B cell (primary cell): Measurements from ENCODE around the gene JAG1. TPM values are rescaled to one million over a fixed set of nuclear protein-coding genes. Genes with fewer than 3 reads are reported as not detected.

Experiments used
- ATAC-seq: fragments of 200-7000 bp; cut with Tn5 transposase; one replicate; pipeline ENCODE4 v1.10.0; 2021; ENCODE audit warnings: low read depth, mild to moderate bottlenecking, moderate number of reproducible peaks, moderate library complexity
- CTCF ChIA-PET: fragments of 350-600 bp; sonication (Branson Sonifier 250); formaldehyde crosslinking; loops from one replicate; lab custom pipeline; 2021; ENCODE audit warnings: antibody characterized with exemption, inconsistent platforms; lab: Charles Lee
- POLR2A ChIA-PET: fragments of 350-600 bp; sonication (Branson Sonifier 250); formaldehyde crosslinking; loops from one replicate; lab custom pipeline; 2021; ENCODE audit warnings: antibody characterized with exemption; lab: Charles Lee
- DNase-seq: peaks from one replicate; pipeline ENCODE4 v3.0.0; 2013
- H2AFZ ChIP-seq: 2 replicates; pipeline ENCODE4 v1.6.1; 2012; ENCODE audit warnings: mild to moderate bottlenecking, low read depth, low read length; ENCODE audit not compliant: insufficient read depth, poor library complexity, severe bottlenecking
- H3K27ac ChIP-seq, 2 donors: 1 replicate in 1 of 2; 2 replicates in 1 of 2; pipeline ENCODE4 v1.5.1; 2012 to 2013; ENCODE audit warnings: low read length in 2 of 2, mild to moderate bottlenecking in 2 of 2, moderate library complexity in 1 of 2
- H3K27me3 ChIP-seq, 4 experiments: fragments of 200-600 bp in 1 of 4; sonication (generic) in 1 of 4; replicated peaks in 1 of 4; 1 replicate in 2 of 4; 2 replicates in 2 of 4; pipeline versions ENCODE4 v1.6.1 to v1.7.0; 2013 to 2016; ENCODE audit warnings: low read length in 3 of 4, mild to moderate bottlenecking in 2 of 4, mixed read lengths in 1 of 4, moderate library complexity in 1 of 4; ENCODE audit not compliant: insufficient read depth in 4 of 4, control insufficient read depth in 3 of 4; ENCODE audit errors: control extremely low read depth in 1 of 4
- H3K36me3 ChIP-seq, 2 experiments: replicated peaks in 1 of 2; 1 replicate in 1 of 2; 2 replicates in 1 of 2; pipeline versions ENCODE4 v1.6.1 to v1.7.1; 2013; ENCODE audit warnings: low read length in 1 of 2; ENCODE audit not compliant: insufficient read depth in 2 of 2, control insufficient read depth in 1 of 2; ENCODE audit errors: control extremely low read depth in 1 of 2, extremely low read depth in 1 of 2
- H3K4me1 ChIP-seq, 2 donors: fragments of 200-600 bp in 1 of 2; sonication (generic) in 1 of 2; 1 replicate in 1 of 2; 2 replicates in 1 of 2; pipeline versions ENCODE4 v1.5.1 to v1.6.1; 2013 to 2017; ENCODE audit warnings: low read length in 2 of 2; ENCODE audit not compliant: control insufficient read depth in 2 of 2, insufficient read depth in 2 of 2
- H3K4me2 ChIP-seq: replicated peaks from 2 replicates; pipeline ENCODE3; 2012; ENCODE audit warnings: mild to moderate bottlenecking, low read depth, low read length; ENCODE audit not compliant: poor library complexity, severe bottlenecking
- H3K4me3 ChIP-seq, 5 experiments: fragments of 200-600 bp in 1 of 5; sonication (generic) in 1 of 5; 1 replicate in 3 of 5; 2 replicates in 2 of 5; pipeline versions ENCODE4 v1.5.1 to v1.7.0; 2011 to 2016; ENCODE audit warnings: low read length in 4 of 5, mild to moderate bottlenecking in 4 of 5, low read depth in 2 of 5, control low read depth in 1 of 5, moderate library complexity in 1 of 5; ENCODE audit not compliant: insufficient read depth in 1 of 5; ENCODE audit errors: control extremely low read depth in 1 of 5, extremely low read depth in 1 of 5
- H3K79me2 ChIP-seq: fragments of 200-600 bp; sonication (generic); one replicate; pipeline ENCODE4 v1.6.0; 2016; ENCODE audit warnings: low read length; ENCODE audit not compliant: control insufficient read depth, insufficient read depth
- H3K9ac ChIP-seq: fragments of 200-600 bp; sonication (generic); 2 replicates; pipeline ENCODE4 v1.6.1; 2017; ENCODE audit warnings: mild to moderate bottlenecking, low read length, moderate library complexity
- H3K9me3 ChIP-seq, 3 donors: one replicate each; pipeline versions ENCODE4 v1.6.1 to v1.7.1; 2013; ENCODE audit warnings: low read length in 2 of 3; ENCODE audit not compliant: control insufficient read depth in 2 of 3, insufficient read depth in 1 of 3; ENCODE audit errors: control extremely low read depth in 1 of 3
- H4K20me1 ChIP-seq: 2 replicates; pipeline ENCODE4 v1.6.0; 2012; ENCODE audit warnings: mild to moderate bottlenecking, low read length; ENCODE audit not compliant: insufficient read depth, control insufficient read depth, poor library complexity, severe bottlenecking
- H3K27ac Mint-ChIP-seq: one replicate; pipeline ENCODE4 v1.8.0; 2021; ENCODE audit warnings: mixed read lengths
- H3K27me3 Mint-ChIP-seq: one replicate; pipeline ENCODE4 v1.8.0; 2021; ENCODE audit warnings: mixed read lengths
- H3K4me1 Mint-ChIP-seq: one replicate; pipeline ENCODE4 v1.8.0; 2021; ENCODE audit warnings: mixed read lengths
- H3K4me3 Mint-ChIP-seq: one replicate; pipeline ENCODE4 v1.8.0; 2021; ENCODE audit warnings: mixed read lengths
- H3K9me3 Mint-ChIP-seq: one replicate; pipeline ENCODE4 v1.8.0; 2022; ENCODE audit warnings: mixed read lengths; ENCODE audit not compliant: insufficient read depth
- EZH2 ChIP-seq: IDR thresholded peaks from 2 replicates; pipeline ENCODE4 v1.6.1; 2012; ENCODE audit warnings: borderline replicate concordance, low read depth, mild to moderate bottlenecking, moderate library complexity, low read length; ENCODE audit not compliant: insufficient read depth, poor library complexity, severe bottlenecking
- WGBS: methylation state at CpG from one replicate; pipeline ENCODE4 v1.1.5; 2013; ENCODE audit warnings: missing lambda C conversion rate; ENCODE audit not compliant: insufficient coverage; 5-methylcytosine and 5-hydroxymethylcytosine counted together
- intact Hi-C: fragments of 100-400 bp; cut with micrococcal nuclease; formaldehyde crosslinking; loops from one replicate; pipeline ENCODE4 v1.10.0; 2022
- polyA plus RNA-seq: library from polyadenylated mRNA; depleted of rRNA; stranded (reverse); fragments of >200 nt; gene quantifications from 2 replicates; pipeline ENCODE4 v1.2.3, GENCODE V29; 2012
- total RNA-seq, 2 donors: library from RNA; stranded (reverse); fragments of 120-200 nt in 1 of 2; gene quantifications; 1 replicate in 1 of 2; 2 replicates in 1 of 2; pipeline versions ENCODE4 v1.2.3 to v1.2.4, GENCODE V29; 2013 to 2022
- TF ChIP-seq, protein P1 (sequence below): fragments of 200-600 bp; IDR thresholded peaks from one replicate; pipeline ENCODE4 v1.8.0; 2022; ENCODE audit warnings: antibody characterized with exemption, mild to moderate bottlenecking

JAG1 gene
- total and polyA plus RNA-seq, 2 donors (not counting 1 experiment from before 2014, with no cell fraction given) = not detected

DNA sequence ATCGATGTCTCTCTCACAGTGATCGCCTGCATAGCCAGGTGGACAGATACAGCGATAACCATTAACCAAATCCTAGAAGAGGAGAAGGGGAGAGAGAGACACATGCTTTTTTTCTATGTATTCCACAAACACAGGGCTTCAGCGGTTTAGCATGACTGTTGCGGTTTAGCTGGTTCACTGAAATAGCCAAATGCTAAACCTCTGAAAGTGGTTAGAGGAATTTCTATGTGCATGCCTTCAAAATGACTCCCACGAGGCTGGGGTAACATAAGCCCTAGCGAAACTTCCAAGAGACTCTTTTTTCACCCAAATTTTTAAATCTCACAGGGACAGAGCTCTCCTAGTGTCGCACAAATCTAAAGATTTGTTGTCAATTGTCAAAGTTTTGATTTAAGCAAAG lies 25.1 kb downstream of the JAG1 start:
- intact Hi-C loops = no loop called here
- Histone ChIP-seq H3K4me2 (no peak overlapping the region), H4K20me1 (no peaks in the 10 kb centered on the region), H2AFZ (no peak overlapping the region), H3K4me3 (no peak overlapping the region), H3K9ac (no peak overlapping the region), H3K79me2 (no peaks in the 10 kb centered on the region), H3K9me3 (no peaks in the 10 kb centered on the region), H3K27ac (no peak overlapping the region), H3K27me3 (peaks cover 0 to 8% (median 0%) of the 10 kb centered on the region in 4 experiments), H3K4me1 (no peaks in the 10 kb centered on the region), H3K36me3 (no peaks in the 10 kb centered on the region)
- H3K4me3 Mint-ChIP-seq = no peak overlapping the region
- DNase-seq (no peak), ATAC-seq (no peak)
- peaks cover 34% of the 10 kb centered on the region for H3K27me3 Mint-ChIP-seq
- no peaks in the 10 kb centered on the region for H3K4me1 Mint-ChIP-seq
- POLR2A ChIA-PET = no interaction called here
- no peaks in the 10 kb centered on the region for H3K9me3 Mint-ChIP-seq
- H3K27ac Mint-ChIP-seq = no peak overlapping the region
- no peak for TF ChIP-seq EZH2
- TF ChIP-seq, protein P1, sequence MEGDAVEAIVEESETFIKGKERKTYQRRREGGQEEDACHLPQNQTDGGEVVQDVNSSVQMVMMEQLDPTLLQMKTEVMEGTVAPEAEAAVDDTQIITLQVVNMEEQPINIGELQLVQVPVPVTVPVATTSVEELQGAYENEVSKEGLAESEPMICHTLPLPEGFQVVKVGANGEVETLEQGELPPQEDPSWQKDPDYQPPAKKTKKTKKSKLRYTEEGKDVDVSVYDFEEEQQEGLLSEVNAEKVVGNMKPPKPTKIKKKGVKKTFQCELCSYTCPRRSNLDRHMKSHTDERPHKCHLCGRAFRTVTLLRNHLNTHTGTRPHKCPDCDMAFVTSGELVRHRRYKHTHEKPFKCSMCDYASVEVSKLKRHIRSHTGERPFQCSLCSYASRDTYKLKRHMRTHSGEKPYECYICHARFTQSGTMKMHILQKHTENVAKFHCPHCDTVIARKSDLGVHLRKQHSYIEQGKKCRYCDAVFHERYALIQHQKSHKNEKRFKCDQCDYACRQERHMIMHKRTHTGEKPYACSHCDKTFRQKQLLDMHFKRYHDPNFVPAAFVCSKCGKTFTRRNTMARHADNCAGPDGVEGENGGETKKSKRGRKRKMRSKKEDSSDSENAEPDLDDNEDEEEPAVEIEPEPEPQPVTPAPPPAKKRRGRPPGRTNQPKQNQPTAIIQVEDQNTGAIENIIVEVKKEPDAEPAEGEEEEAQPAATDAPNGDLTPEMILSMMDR = no peak
- WGBS = 80% methylated on average over 1 of the region's 8 CpGs
- CTCF ChIA-PET = no interaction called here

DNA sequence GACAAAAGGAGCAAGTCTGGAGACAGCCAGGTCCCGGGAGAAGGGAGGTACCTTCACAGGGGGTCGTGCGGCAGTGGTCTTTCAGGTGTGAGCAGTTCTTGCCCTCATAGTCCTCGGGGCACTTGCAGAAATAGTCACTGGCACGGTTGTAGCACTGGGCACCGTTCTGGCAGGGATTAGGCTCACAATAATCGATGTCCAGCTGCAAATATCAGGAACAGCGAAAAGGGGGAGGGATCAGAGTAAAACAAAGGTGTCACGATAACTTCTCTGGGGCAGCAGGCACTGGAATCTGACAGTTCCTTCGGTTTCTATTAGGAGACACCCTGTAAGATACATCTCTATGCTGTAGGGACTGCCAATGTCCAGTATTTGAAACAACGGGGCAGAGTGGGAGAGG lies 25.9 kb downstream of the JAG1 start:
- no peaks in the 10 kb centered on the region for H3K79me2 ChIP-seq
- H3K36me3 ChIP-seq = no peaks in the 10 kb centered on the region
- no peak overlapping the region for H3K4me3 Mint-ChIP-seq
- H3K27me3 Mint-ChIP-seq = peaks cover 30% of the 10 kb centered on the region
- peaks cover 0 to 8% (median 0%) of the 10 kb centered on the region in 4 experiments for H3K27me3 ChIP-seq
- TF ChIP-seq, protein P1 = no peak
- TF ChIP-seq EZH2 = no peak
- no peak overlapping the region for H2AFZ ChIP-seq
- no peaks in the 10 kb centered on the region for H4K20me1 ChIP-seq
- H3K9me3 Mint-ChIP-seq = no peaks in the 10 kb centered on the region
- CTCF ChIA-PET = no interaction called here
- H3K27ac Mint-ChIP-seq = no peak overlapping the region
- no peaks in the 10 kb centered on the region for H3K4me1 ChIP-seq
- no peaks in the 10 kb centered on the region for H3K9me3 ChIP-seq
- POLR2A ChIA-PET = no interaction called here
- no peak for DNase-seq
- H3K4me1 Mint-ChIP-seq = no peaks in the 10 kb centered on the region
- no peak for ATAC-seq
- H3K27ac ChIP-seq = no peak overlapping the region
- no peak overlapping the region for H3K4me2 ChIP-seq
- intact Hi-C loops = no loop called here
- H3K9ac ChIP-seq = no peak overlapping the region
- 91% methylated on average over 10 of the region's 11 CpGs for WGBS
- H3K4me3 ChIP-seq = no peak overlapping the region
